Iris pigment epithelial cell (primary cell): ENCODE measurements around the gene FLCN.

Experiments
- DNase-seq: peaks from one replicate; pipeline ENCODE4 v3.0.0-alpha.2; 2011; ENCODE audit warnings: low read depth

Gene FLCN

GRCh38 chr17:17166446-17166845 is 70.5 kb downstream of the FLCN start:
- no peak for DNase-seq

DNA sequence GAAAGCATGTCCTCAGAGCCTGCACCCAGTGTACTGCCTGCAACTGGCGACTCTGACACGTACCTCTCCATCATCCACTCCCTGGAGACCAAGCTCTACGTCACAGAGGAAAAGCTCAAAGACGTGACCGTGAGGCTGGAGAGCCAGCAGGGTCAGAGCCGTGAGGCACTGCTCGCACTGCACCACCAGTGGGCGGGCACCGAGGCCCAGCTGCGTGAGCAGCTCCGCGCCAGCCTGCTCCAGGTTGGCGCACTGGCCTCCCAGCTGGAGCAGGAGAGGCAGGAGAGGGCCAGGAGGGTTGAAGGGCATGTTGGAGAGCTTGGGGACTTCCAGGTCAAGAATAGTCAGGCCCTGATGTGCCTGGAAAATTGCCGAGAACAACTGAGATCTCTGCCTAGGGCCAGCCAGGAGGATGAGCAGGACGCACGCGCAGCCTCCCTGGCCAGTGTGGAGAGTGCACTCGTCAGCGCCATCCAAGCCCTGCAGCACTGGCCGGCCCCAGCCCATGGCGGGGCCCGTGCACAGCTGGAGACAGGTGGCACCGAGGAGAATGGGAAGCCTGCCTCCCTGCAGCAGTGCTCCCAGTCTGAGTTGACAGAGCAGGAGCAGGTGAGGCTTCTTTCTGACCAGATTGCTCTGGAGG is 71.2 kb downstream of the FLCN start:
- no peak for DNase-seq

DNA sequence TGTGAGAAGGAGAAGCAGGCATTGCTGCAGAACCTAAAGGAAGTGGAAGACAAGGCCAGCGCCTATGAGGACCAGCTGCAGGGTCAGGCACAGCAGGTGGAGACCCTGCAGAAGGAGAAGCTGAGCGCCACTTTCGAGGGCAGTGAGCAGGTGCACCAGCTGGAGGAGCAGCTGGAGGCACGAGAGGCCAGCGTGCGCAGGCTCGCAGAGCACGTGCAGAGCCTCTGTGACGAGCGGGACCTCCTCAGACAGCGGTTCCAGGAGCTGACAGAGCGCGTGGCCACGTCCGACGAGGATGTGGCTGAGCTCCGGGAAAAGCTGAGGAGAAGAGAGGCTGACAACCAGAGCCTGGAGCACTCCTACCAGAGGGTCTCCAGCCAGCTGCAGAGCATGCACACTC is 72.3 kb downstream of the FLCN start:
- DNase-seq = no peak

DNA sequence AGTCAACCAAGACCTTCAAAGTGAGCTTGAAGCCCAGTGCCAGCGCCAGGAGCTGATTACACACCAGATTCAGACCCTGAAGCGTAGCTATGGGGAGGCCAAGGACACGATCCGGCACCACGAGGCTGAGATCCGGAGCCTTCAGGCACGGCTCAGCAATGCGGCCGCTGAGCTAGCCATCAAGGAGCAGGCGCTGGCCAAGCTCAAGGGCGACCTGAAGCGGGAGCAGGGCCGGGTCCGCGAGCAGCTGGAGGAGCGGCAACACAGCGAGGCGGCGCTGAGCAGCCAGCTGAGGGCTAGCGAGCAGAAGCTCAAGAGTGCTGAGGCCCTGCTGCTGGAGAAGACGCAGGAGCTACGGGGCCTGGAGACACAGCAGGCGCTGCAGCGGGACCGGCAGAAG is 72.8 kb downstream of the FLCN start:
- no peak for DNase-seq
